Panc1 (cell line): ENCODE data around the gene EVC. TPM values are rescaled to one million over a fixed set of nuclear protein-coding genes. Genes with fewer than 3 reads are reported as not detected.

Experiments used
- ATAC-seq: fragments of 200-7000 bp; cut with Tn5 transposase; 2 replicates; pipeline ENCODE4 v1.9.1; 2020; ENCODE audit warnings: mild to moderate bottlenecking, moderate library complexity
- BruUV-seq: library from RNA; stranded (reverse); fragments of 400-500 nt; replicated peaks from 2 replicates; lab custom pipeline; 2021; lab: Mats Ljungman, UMichigan
- CTCF ChIA-PET: fragments of 300-600 bp; sonication (Branson Sonifier 250); formaldehyde crosslinking; loops from one replicate; lab custom pipeline; 2022; ENCODE audit warnings: antibody characterized with exemption; lab: Charles Lee
- POLR2A ChIA-PET: fragments of 300-600 bp; sonication (Branson Sonifier 250); formaldehyde crosslinking; loops from one replicate; lab custom pipeline; 2022; ENCODE audit warnings: antibody characterized with exemption; lab: Charles Lee
- DNase-seq: peaks from one replicate; pipeline ENCODE4 v3.0.0-alpha.2; 2010; ENCODE audit warnings: low read depth, low spot score
- H3K27ac ChIP-seq: 2 replicates; pipeline ENCODE4 v1.5.1; 2011; ENCODE audit warnings: mild to moderate bottlenecking, low read length, inconsistent platforms
- H3K27me3 ChIP-seq: fragments of 200-500 bp; sonication (Bioruptor generic); 2 replicates; pipeline ENCODE4 v1.6.0; 2014; ENCODE audit warnings: low read length, inconsistent platforms; ENCODE audit not compliant: control insufficient read depth, insufficient read depth
- H3K36me3 ChIP-seq: fragments of 200-500 bp; sonication (Bioruptor generic); 2 replicates; pipeline ENCODE4 v1.5.1; 2014; ENCODE audit warnings: inconsistent platforms, mild to moderate bottlenecking, low read length, moderate library complexity; ENCODE audit not compliant: control insufficient read depth, insufficient read depth
- H3K4me1 ChIP-seq: 2 replicates; pipeline ENCODE4 v1.5.1; 2011; ENCODE audit warnings: inconsistent platforms, mild to moderate bottlenecking, low read length, moderate library complexity; ENCODE audit not compliant: control insufficient read depth, insufficient read depth
- H3K4me3 ChIP-seq, 2 experiments: 2 replicates each; pipeline ENCODE4 v1.5.1; 2011 to 2012; ENCODE audit warnings: low read depth in 2 of 2, low read length in 2 of 2, mild to moderate bottlenecking in 2 of 2, inconsistent platforms in 1 of 2, moderate library complexity in 1 of 2
- H3K9me3 ChIP-seq: fragments of 200-500 bp; sonication (Bioruptor generic); 2 replicates; pipeline ENCODE4 v1.5.1; 2014; ENCODE audit warnings: low read depth, mild to moderate bottlenecking, inconsistent platforms, low read length, moderate library complexity; ENCODE audit not compliant: control insufficient read depth, insufficient read depth
- CTCF ChIP-seq: fragments of 450-650 bp; IDR thresholded peaks from 2 replicates; pipeline ENCODE4 v1.5.1; 2017; ENCODE audit warnings: mild to moderate bottlenecking
- POLR2AphosphoS5 ChIP-seq: IDR thresholded peaks from 2 replicates; pipeline ENCODE4 v1.6.1; 2012; ENCODE audit warnings: mild to moderate bottlenecking, low read depth, low read length, moderate library complexity
- REST ChIP-seq, 2 experiments: IDR thresholded peaks; 2 replicates each; pipeline ENCODE4 v1.6.1; 2011 to 2012; ENCODE audit warnings: low read depth in 2 of 2, control low read depth in 1 of 2, low read length in 1 of 2, mild to moderate bottlenecking in 1 of 2, moderate library complexity in 1 of 2; ENCODE audit not compliant: insufficient read depth in 1 of 2
- SIN3A ChIP-seq: IDR thresholded peaks from 2 replicates; pipeline ENCODE4 v1.6.1; 2012; ENCODE audit warnings: low read depth, mild to moderate bottlenecking, low read length, moderate library complexity, borderline replicate concordance; ENCODE audit not compliant: insufficient read depth
- TCF7L2 ChIP-seq: IDR thresholded peaks from 2 replicates; pipeline ENCODE4 v1.6.1; 2011; ENCODE audit warnings: mild to moderate bottlenecking, low read depth, low read length, inconsistent platforms
- in situ Hi-C: cut with HindIII; loops from 2 replicates; pipeline ENCODE4 v1.10.0; 2016; ENCODE audit warnings: low sequenced_read_pairs, low pct_unique_long_range_greater_than_20kb
- intact Hi-C: fragments of 100-400 bp; cut with micrococcal nuclease; formaldehyde crosslinking; loops from one replicate; pipeline ENCODE4 v1.10.0; 2022; ENCODE audit not compliant: unreplicated experiment
- total RNA-seq: library from RNA; stranded (reverse); gene quantifications from one replicate; pipeline ENCODE4 v1.2.1, GENCODE V29; 2021; ENCODE audit not compliant: unreplicated experiment

Gene EVC
- total RNA-seq, 1 experiment from 2014 or later, result 12.1 TPM

- H3K27ac ChIP-seq, result no peak overlapping the region
- H3K27me3 ChIP-seq, result no peaks in the 10 kb centered on the region
- H3K9me3 ChIP-seq, result no peaks in the 10 kb centered on the region
- TF ChIP-seq REST (IDR thresholded peaks at IDR 0.05; ENCODE audit: insufficient read depth in 1 of 2, low read depth in 2 of 2, low read length in 1 of 2) (no peak), POLR2AphosphoS5 (no peak), CTCF (no peak), TCF7L2 (no peak), SIN3A (no peak)
- H3K36me3 ChIP-seq, result no peaks in the 10 kb centered on the region
- no TSS peak for BruUV-seq
- intact Hi-C loops (no loop called here), in situ Hi-C loops (no loop called here)
- no peak overlapping the region for H3K4me3 ChIP-seq
- no peaks in the 10 kb centered on the region for H3K4me1 ChIP-seq
- ATAC-seq (no peak), DNase-seq (no peak)
- CTCF ChIA-PET, result no interaction called here
- POLR2A ChIA-PET, result no interaction called here
These were observed 25.7 kb upstream of the EVC start for GRCh38 chr4:5685296-5685695.

- in situ Hi-C loops, result no loop called here
- H3K27me3 ChIP-seq, result no peaks in the 10 kb centered on the region
- H3K4me1 ChIP-seq, result no peaks in the 10 kb centered on the region
- ChIA-PET CTCF (no interaction called here), POLR2A (no interaction called here)
- no TSS peak for BruUV-seq
- ATAC-seq, result no peak
- H3K9me3 ChIP-seq, result no peaks in the 10 kb centered on the region
- TF ChIP-seq REST (IDR thresholded peaks at IDR 0.05; ENCODE audit: insufficient read depth in 1 of 2, low read depth in 2 of 2, low read length in 1 of 2) (no peak), CTCF (no peak), SIN3A (no peak), POLR2AphosphoS5 (no peak), TCF7L2 (no peak)
- H3K36me3 ChIP-seq, result no peaks in the 10 kb centered on the region
- no peak for DNase-seq
- intact Hi-C loops, result no loop called here
- H3K4me3 ChIP-seq, result no peak overlapping the region
- H3K27ac ChIP-seq, result no peak overlapping the region
These were observed 24.7 kb upstream of the EVC start for GRCh38 chr4:5686338-5686737.
